ENCODE data around the gene TAS1R2. TPM values are rescaled to one million over a fixed set of nuclear protein-coding genes. Genes with fewer than 3 reads are reported as not detected.

Gene TAS1R2
- total and polyA plus RNA-seq, 2 donors from 2014 or later: not detected

GRCh38 chr1:18799454-18799853 lies 60.0 kb downstream of the TAS1R2 start:
- DNase-seq (no peak), FAIRE-seq (no peak)
- no peaks in the 10 kb centered on the region for H3K4me1 ChIP-seq (ENCODE audit: control insufficient read depth in 2 of 3, insufficient read depth in 2 of 3, low read depth in 1 of 3, low read length in 3 of 3)
- H3K4me3 ChIP-seq (ENCODE audit: low read length in 3 of 3): no peak overlapping the region
- H3K9me3 ChIP-seq (ENCODE audit: control insufficient read depth in 2 of 3, insufficient read depth in 1 of 3, low read length in 3 of 3): no peaks in the 10 kb centered on the region
- H3K27ac ChIP-seq (ENCODE audit: low read depth in 2 of 2, low read length in 2 of 2): no peak overlapping the region
- H3K27me3 ChIP-seq (ENCODE audit: control insufficient read depth, insufficient read depth, low read length): no peaks in the 10 kb centered on the region
- H3K36me3 ChIP-seq (ENCODE audit: control insufficient read depth in 2 of 3, insufficient read depth in 3 of 3, low read length in 3 of 3): no peaks in the 10 kb centered on the region
- TF ChIP-seq, protein P1, sequence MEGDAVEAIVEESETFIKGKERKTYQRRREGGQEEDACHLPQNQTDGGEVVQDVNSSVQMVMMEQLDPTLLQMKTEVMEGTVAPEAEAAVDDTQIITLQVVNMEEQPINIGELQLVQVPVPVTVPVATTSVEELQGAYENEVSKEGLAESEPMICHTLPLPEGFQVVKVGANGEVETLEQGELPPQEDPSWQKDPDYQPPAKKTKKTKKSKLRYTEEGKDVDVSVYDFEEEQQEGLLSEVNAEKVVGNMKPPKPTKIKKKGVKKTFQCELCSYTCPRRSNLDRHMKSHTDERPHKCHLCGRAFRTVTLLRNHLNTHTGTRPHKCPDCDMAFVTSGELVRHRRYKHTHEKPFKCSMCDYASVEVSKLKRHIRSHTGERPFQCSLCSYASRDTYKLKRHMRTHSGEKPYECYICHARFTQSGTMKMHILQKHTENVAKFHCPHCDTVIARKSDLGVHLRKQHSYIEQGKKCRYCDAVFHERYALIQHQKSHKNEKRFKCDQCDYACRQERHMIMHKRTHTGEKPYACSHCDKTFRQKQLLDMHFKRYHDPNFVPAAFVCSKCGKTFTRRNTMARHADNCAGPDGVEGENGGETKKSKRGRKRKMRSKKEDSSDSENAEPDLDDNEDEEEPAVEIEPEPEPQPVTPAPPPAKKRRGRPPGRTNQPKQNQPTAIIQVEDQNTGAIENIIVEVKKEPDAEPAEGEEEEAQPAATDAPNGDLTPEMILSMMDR (IDR thresholded peaks at IDR 0.05; ENCODE audit: borderline replicate concordance, extremely low read depth, insufficient read depth): no peak
- intact Hi-C loops (cut with DNase I): no loop called here
- no peak overlapping the region for H3K9ac ChIP-seq (ENCODE audit: low read length in 3 of 3)

DNA sequence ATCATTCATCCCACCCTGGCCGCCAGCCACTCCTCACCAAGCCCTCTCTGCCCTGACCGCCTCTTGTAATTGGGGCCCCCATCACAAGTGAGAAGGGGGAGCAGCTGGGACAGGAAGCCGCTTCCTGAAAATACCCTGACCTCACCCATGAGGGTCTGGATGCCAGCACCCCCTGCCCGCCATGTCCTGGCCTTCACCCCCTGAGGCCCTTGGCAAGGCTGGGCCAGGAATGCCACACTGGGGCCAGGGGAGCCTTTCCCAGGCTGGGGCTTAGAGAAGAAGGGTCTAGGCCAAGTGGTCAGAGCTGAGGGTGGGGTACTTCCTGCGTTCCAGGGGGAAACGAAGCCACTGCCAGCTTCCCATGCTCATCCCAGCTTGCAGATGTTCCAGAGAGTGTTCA lies 60.5 kb downstream of the TAS1R2 start:
- no peak for DNase-seq
- Histone ChIP-seq H3K36me3 (ENCODE audit: control insufficient read depth in 2 of 3, insufficient read depth in 3 of 3, low read length in 3 of 3) (no peaks in the 10 kb centered on the region), H3K9me3 (ENCODE audit: control insufficient read depth in 2 of 3, insufficient read depth in 1 of 3, low read length in 3 of 3) (no peaks in the 10 kb centered on the region), H3K4me1 (ENCODE audit: control insufficient read depth in 2 of 3, insufficient read depth in 2 of 3, low read depth in 1 of 3, low read length in 3 of 3) (no peaks in the 10 kb centered on the region), H3K4me3 (ENCODE audit: low read length in 3 of 3) (no peak overlapping the region), H3K27ac (ENCODE audit: low read depth in 2 of 2, low read length in 2 of 2) (no peak overlapping the region), H3K9ac (ENCODE audit: low read length in 3 of 3) (no peak overlapping the region), H3K27me3 (ENCODE audit: control insufficient read depth, insufficient read depth, low read length) (no peaks in the 10 kb centered on the region)
- TF ChIP-seq, protein P1 (IDR thresholded peaks at IDR 0.05; ENCODE audit: borderline replicate concordance, extremely low read depth, insufficient read depth): no peak
- intact Hi-C loops (cut with DNase I): no loop called here
- FAIRE-seq: no peak

GRCh38 chr1:18798533-18798932 lies 60.9 kb downstream of the TAS1R2 start:
- TF ChIP-seq, protein P1 (IDR thresholded peaks at IDR 0.05; ENCODE audit: borderline replicate concordance, extremely low read depth, insufficient read depth): no peak
- no peak overlapping the region for H3K9ac ChIP-seq (ENCODE audit: low read length in 3 of 3)
- H3K36me3 ChIP-seq (ENCODE audit: control insufficient read depth in 2 of 3, insufficient read depth in 3 of 3, low read length in 3 of 3): no peaks in the 10 kb centered on the region
- DNase-seq (no peak), FAIRE-seq (no peak)
- H3K27me3 ChIP-seq (ENCODE audit: control insufficient read depth, insufficient read depth, low read length): no peaks in the 10 kb centered on the region
- H3K4me3 ChIP-seq (ENCODE audit: low read length in 3 of 3): no peak overlapping the region
- no peak overlapping the region for H3K27ac ChIP-seq (ENCODE audit: low read depth in 2 of 2, low read length in 2 of 2)
- no peaks in the 10 kb centered on the region for H3K4me1 ChIP-seq (ENCODE audit: control insufficient read depth in 2 of 3, insufficient read depth in 2 of 3, low read depth in 1 of 3, low read length in 3 of 3)
- no peaks in the 10 kb centered on the region for H3K9me3 ChIP-seq (ENCODE audit: control insufficient read depth in 2 of 3, insufficient read depth in 1 of 3, low read length in 3 of 3)
- intact Hi-C loops (cut with DNase I): no loop called here

- no peak overlapping the region for H3K4me3 ChIP-seq (ENCODE audit: low read length in 3 of 3)
- intact Hi-C loops (cut with DNase I): no loop called here
- TF ChIP-seq, protein P1 (IDR thresholded peaks at IDR 0.05; ENCODE audit: borderline replicate concordance, extremely low read depth, insufficient read depth): no peak
- H3K4me1 ChIP-seq (ENCODE audit: control insufficient read depth in 2 of 3, insufficient read depth in 2 of 3, low read depth in 1 of 3, low read length in 3 of 3): no peaks in the 10 kb centered on the region
- H3K9me3 ChIP-seq (ENCODE audit: control insufficient read depth in 2 of 3, insufficient read depth in 1 of 3, low read length in 3 of 3): peaks cover 0 to 6% (median 0%) of the 10 kb centered on the region in 3 donors
- no peaks in the 10 kb centered on the region for H3K36me3 ChIP-seq (ENCODE audit: control insufficient read depth in 2 of 3, insufficient read depth in 3 of 3, low read length in 3 of 3)
- H3K27ac ChIP-seq (ENCODE audit: low read depth in 2 of 2, low read length in 2 of 2): no peak overlapping the region
- no peaks in the 10 kb centered on the region for H3K27me3 ChIP-seq (ENCODE audit: control insufficient read depth, insufficient read depth, low read length)
- H3K9ac ChIP-seq (ENCODE audit: low read length in 3 of 3): no peak overlapping the region
- no peak for DNase-seq
- FAIRE-seq: no peak
Measured at GRCh38 chr1:18796950-18797349, 62.5 kb downstream of the TAS1R2 start.

Measured in kidney (tissue), 14 donors.